HepG2 (cell line): ENCODE measurements around the gene RIOK3. TPM values are rescaled to one million over a fixed set of nuclear protein-coding genes. Genes with fewer than 3 reads are reported as not detected.
A peak's percentile ranks its signal among the peaks of the same experiment; 100 is the strongest.

Experiments used
- ATAC-seq: fragments of 200-7000 bp; cut with Tn5 transposase; 3 replicates; pipeline ENCODE4 v1.9.1; 2020; ENCODE audit warnings: mild to moderate bottlenecking, moderate library complexity
- BruUV-seq: library from RNA; stranded (reverse); fragments of 400-500 nt; replicated peaks from 2 replicates; lab custom pipeline; 2021; lab: Mats Ljungman, UMichigan
- CTCF ChIA-PET: fragments of 300-600 bp; formaldehyde crosslinking; extraction: SDS; loops from one replicate; lab custom pipeline; 2021; ENCODE audit warnings: low total read pairs, inconsistent platforms, low intra/inter-chr PET ratio; lab: Yijun Ruan, JAX
- POLR2A ChIA-PET: fragments of 350-600 bp; sonication (Branson Sonifier 250); formaldehyde crosslinking; loops from one replicate; lab custom pipeline; 2020; ENCODE audit warnings: antibody characterized with exemption, inconsistent platforms; lab: Yijun Ruan, JAX
- DNase-seq: peaks from one replicate; pipeline ENCODE4 v3.0.0-alpha.2; 2015; ENCODE audit warnings: low spot score
- FAIRE-seq: peaks from 3 replicates; lab custom pipeline; 2011; peaks lifted over from hg19 to GRCh38; lab: Jason Lieb, UNC
- H2AFZ ChIP-seq: one replicate; pipeline ENCODE4 v1.6.1; 2011; ENCODE audit warnings: low read length, inconsistent platforms
- H3K27ac ChIP-seq: fragments of 300-600 bp; 3 replicates; pipeline ENCODE4 v1.8.0; 2011; ENCODE audit warnings: mixed run types, mild to moderate bottlenecking, mixed read lengths, low read length, inconsistent platforms; ENCODE audit not compliant: insufficient read depth; ENCODE audit errors: extremely low read length
- H3K27me3 ChIP-seq, 2 experiments: fragments of 200-600 bp in 1 of 2; 2 replicates in 1 of 2; 3 replicates in 1 of 2; pipeline versions ENCODE4 v1.6.0 to v1.8.0; 2011; ENCODE audit warnings: low read length in 2 of 2, mild to moderate bottlenecking in 2 of 2, moderate library complexity in 2 of 2, inconsistent platforms in 1 of 2; ENCODE audit not compliant: insufficient read depth in 2 of 2, control insufficient read depth in 1 of 2
- H3K36me3 ChIP-seq, 2 experiments: fragments of 200-600 bp in 1 of 2; replicated peaks in 1 of 2; 2 replicates in 1 of 2; 3 replicates in 1 of 2; pipeline versions ENCODE4 v1.5.1 to v1.8.0; 2011; ENCODE audit warnings: low read length in 2 of 2, inconsistent platforms in 1 of 2; ENCODE audit not compliant: insufficient read depth in 2 of 2, control insufficient read depth in 1 of 2
- H3K4me1 ChIP-seq: 2 replicates; pipeline ENCODE4 v1.5.1; 2012; ENCODE audit warnings: low read length, inconsistent platforms; ENCODE audit not compliant: insufficient read depth
- H3K4me2 ChIP-seq: 2 replicates; pipeline ENCODE4 v1.6.0; 2011; ENCODE audit warnings: low read depth, low read length, inconsistent platforms
- H3K4me3 ChIP-seq, 3 experiments: fragments of 200-600 bp in 1 of 3; sonication (generic), shearing (Covaris generic) in 1 of 3; replicated peaks in 1 of 3; 2 replicates each; pipeline ENCODE4 v1.5.1; 2011 to 2016; ENCODE audit warnings: low read length in 3 of 3, inconsistent platforms in 2 of 3, low read depth in 2 of 3, mild to moderate bottlenecking in 2 of 3, control low read depth in 1 of 3, mixed read lengths in 1 of 3; ENCODE audit not compliant: insufficient read depth in 1 of 3
- H3K79me2 ChIP-seq: one replicate; pipeline ENCODE4 v1.6.1; 2011; ENCODE audit warnings: low read length, inconsistent platforms; ENCODE audit not compliant: insufficient read depth
- H3K9ac ChIP-seq: 2 replicates; pipeline ENCODE4 v1.6.0; 2011; ENCODE audit warnings: mild to moderate bottlenecking, low read depth, low read length, inconsistent platforms; ENCODE audit not compliant: insufficient read depth
- H3K9me3 ChIP-seq: 2 replicates; pipeline ENCODE4 v1.5.1; 2012; ENCODE audit warnings: mild to moderate bottlenecking, low read length
- H4K20me1 ChIP-seq: 2 replicates; pipeline ENCODE4 v1.6.0; 2011; ENCODE audit warnings: inconsistent platforms, mild to moderate bottlenecking, low read length, moderate library complexity; ENCODE audit not compliant: insufficient read depth
- CREB3 ChIP-seq: sonication (generic); formaldehyde crosslinking; IDR thresholded peaks from 2 replicates; pipeline ENCODE4 v1.5.0; 2020; ENCODE audit warnings: missing genetic modification reagents
- FOXO4 ChIP-seq: sonication (generic); formaldehyde crosslinking; conservative IDR thresholded peaks from 2 replicates; pipeline ENCODE4 v1.8.1; 2023; ENCODE audit warnings: missing genetic modification reagents
- KDM2A ChIP-seq: sonication (generic); formaldehyde crosslinking; IDR thresholded peaks from 2 replicates; pipeline ENCODE4 v1.4.0; 2020; ENCODE audit warnings: low read depth, missing genetic modification reagents, borderline replicate concordance
- PHF21A ChIP-seq: sonication (generic); formaldehyde crosslinking; IDR thresholded peaks from 2 replicates; pipeline ENCODE4 v1.5.0; 2020; ENCODE audit warnings: mild to moderate bottlenecking, missing genetic modification reagents
- PHF5A ChIP-seq: IDR thresholded peaks from one replicate; pipeline ENCODE4 v1.6.1; 2018; ENCODE audit warnings: low read depth, missing genetic modification reagents; ENCODE audit not compliant: unreplicated experiment
- RAD51 ChIP-seq: fragments of 450-650 bp; IDR thresholded peaks from 2 replicates; pipeline ENCODE4 v1.6.1; 2016; ENCODE audit warnings: borderline replicate concordance
- SRSF9 ChIP-seq: fragments of 200-400 bp; formaldehyde crosslinking; IDR thresholded peaks from 2 replicates; pipeline ENCODE4 v1.6.1; 2018; ENCODE audit warnings: borderline replicate concordance, mild to moderate bottlenecking, low read depth, low read length; ENCODE audit not compliant: insufficient read depth, poor library complexity, severe bottlenecking
- TFDP1 ChIP-seq: IDR thresholded peaks from 2 replicates; pipeline ENCODE4 v1.6.1; 2016; ENCODE audit warnings: missing compliant biosample characterization, missing genetic modification reagents, borderline replicate concordance
- TGIF2 ChIP-seq: IDR thresholded peaks from 2 replicates; pipeline ENCODE4 v1.6.1; 2016; ENCODE audit warnings: control low read depth, missing compliant biosample characterization
- ZBTB1 ChIP-seq: sonication (generic); formaldehyde crosslinking; IDR thresholded peaks from 2 replicates; pipeline ENCODE4 v1.4.0; 2020; ENCODE audit warnings: missing genetic modification reagents, borderline replicate concordance
- ZNF317 ChIP-seq: sonication (generic); formaldehyde crosslinking; IDR thresholded peaks from 2 replicates; pipeline ENCODE4 v1.5.0; 2020; ENCODE audit warnings: mild to moderate bottlenecking, missing genetic modification reagents
- ZNF33B ChIP-seq: sonication (generic); formaldehyde crosslinking; IDR thresholded peaks from 2 replicates; pipeline ENCODE4 v1.5.1; 2020; ENCODE audit warnings: mild to moderate bottlenecking, missing genetic modification reagents
- ZNF383 ChIP-seq: sonication (generic); formaldehyde crosslinking; IDR thresholded peaks from 2 replicates; pipeline ENCODE4 v1.4.0; 2020; ENCODE audit warnings: missing genetic modification reagents, mild to moderate bottlenecking, borderline replicate concordance
- ZNF550 ChIP-seq: sonication (generic); formaldehyde crosslinking; IDR thresholded peaks from 2 replicates; pipeline ENCODE4 v1.4.0; 2020; ENCODE audit warnings: mild to moderate bottlenecking, missing genetic modification reagents, borderline replicate concordance
- ZNF574 ChIP-seq: sonication (generic); formaldehyde crosslinking; IDR thresholded peaks from 2 replicates; pipeline ENCODE4 v1.4.0; 2020; ENCODE audit warnings: missing genetic modification reagents
- ZNF615 ChIP-seq: sonication (generic); formaldehyde crosslinking; IDR thresholded peaks from 2 replicates; pipeline ENCODE4 v1.5.0; 2020; ENCODE audit warnings: mild to moderate bottlenecking, missing genetic modification reagents, borderline replicate concordance
- WGBS: methylation state at CpG from one replicate; pipeline ENCODE4 v1.1.6; 2017; ENCODE audit warnings: low lambda C conversion rate; 5-methylcytosine and 5-hydroxymethylcytosine counted together
- in situ Hi-C: cut with HindIII; loops from 2 replicates; pipeline ENCODE4 v1.10.0; 2017; ENCODE audit warnings: low pct_unique_long_range_greater_than_20kb; ENCODE audit not compliant: extremely low pct_ligation_motif_present
- intact Hi-C: fragments of 100-400 bp; cut with micrococcal nuclease; formaldehyde crosslinking; loops from one replicate; pipeline ENCODE4 v1.10.0; 2022; ENCODE audit not compliant: unreplicated experiment
- polyA plus RNA-seq, 8 experiments: library from polyadenylated mRNA; depleted of rRNA in 3 of 8; stranded (reverse) in 7 of 8; unstranded in 1 of 8; fragments of >200 nt; fragmentation: Illumina TruSeq in 4 of 8; extraction: Trizol in 4 of 8; gene quantifications; 2 replicates each; pipeline versions ENCODE4 v1.2.1 to v1.2.3, GENCODE V29; 2011 to 2016; ENCODE audit warnings: low read depth in 4 of 8, missing spikeins in 1 of 8, mixed read lengths in 1 of 8; ENCODE audit not compliant: insufficient read depth in 1 of 8
- total RNA-seq, 5 experiments: library from RNA; depleted of rRNA; stranded (reverse); fragments of >200 nt; fragmentation: Illumina TruSeq; extraction: Trizol; gene quantifications; 2 replicates each; pipeline ENCODE4 v1.2.3, GENCODE V29; 2016; ENCODE audit warnings: low read depth in 1 of 5

RIOK3 gene
- total and polyA plus RNA-seq, 2 of the 13 experiments (the other 11 are each of a cell fraction or from before 2014, with no cell fraction given): 26.7 to 36.0 TPM

- TF ChIP-seq FOXO4 (CRISPR knock-in tag) (0 out of 2 replicates have a peak, but pooled peaks have one; percentile 49), ZNF383 (CRISPR knock-in tag) (peak; percentile 64; the same call in 1 of the 2 replicates)
Observed at GRCh38 chr18:23438608-23439366, 14.3 kb upstream of the RIOK3 start (continued).

GRCh38 chr18:23440131-23440530, 13.0 kb upstream of the RIOK3 start:
- no peak overlapping the region for H3K4me3 ChIP-seq
- POLR2A ChIA-PET: no interaction called here
- BruUV-seq: no TSS peak
- CTCF ChIA-PET: no interaction called here
- no peak overlapping the region for H3K9ac ChIP-seq
- peaks cover 22% of the 10 kb centered on the region for H3K4me1 ChIP-seq
- no peaks in the 10 kb centered on the region for H3K9me3 ChIP-seq
- DNase-seq (no peak), FAIRE-seq (no peak), ATAC-seq (no peak)
- intact Hi-C loops (no loop called here), in situ Hi-C loops (no loop called here)
- no peak overlapping the region for H2AFZ ChIP-seq
- H3K79me2 ChIP-seq: no peaks in the 10 kb centered on the region
- H3K36me3 ChIP-seq: no peaks in the 10 kb centered on the region
- no peak overlapping the region for H3K4me2 ChIP-seq
- H3K27ac ChIP-seq: no peak overlapping the region
- WGBS: 47% methylated on average over 4 of the region's 4 CpGs
- H4K20me1 ChIP-seq: no peaks in the 10 kb centered on the region
- H3K27me3 ChIP-seq: no peaks in the 10 kb centered on the region; a peak in 1 of 5 replicates
- no peak for TF ChIP-seq ZNF615 (CRISPR knock-in tag)
- TF ChIP-seq ZNF550 (CRISPR knock-in tag): no peak
- no peak for TF ChIP-seq PHF5A (CRISPR knock-in tag)
- no peak for TF ChIP-seq KDM2A
- TF ChIP-seq ZNF574 (CRISPR knock-in tag): no peak
- no peak for TF ChIP-seq ZBTB1 (CRISPR knock-in tag)
- TF ChIP-seq TGIF2 (CRISPR knock-in tag): no peak
- TF ChIP-seq CREB3 (CRISPR knock-in tag): no peak
- no peak for TF ChIP-seq ZNF33B (CRISPR knock-in tag)
- TF ChIP-seq SRSF9: no peak
- no peak for TF ChIP-seq RAD51
- no peak for TF ChIP-seq ZNF317 (CRISPR knock-in tag)
- no peak for TF ChIP-seq PHF21A (CRISPR knock-in tag)
- TF ChIP-seq TFDP1 (CRISPR knock-in tag): no peak
